ENCODE data around the gene MME.
A peak's percentile ranks its signal among the peaks of the same experiment; 100 is the strongest.

MME gene

DNA sequence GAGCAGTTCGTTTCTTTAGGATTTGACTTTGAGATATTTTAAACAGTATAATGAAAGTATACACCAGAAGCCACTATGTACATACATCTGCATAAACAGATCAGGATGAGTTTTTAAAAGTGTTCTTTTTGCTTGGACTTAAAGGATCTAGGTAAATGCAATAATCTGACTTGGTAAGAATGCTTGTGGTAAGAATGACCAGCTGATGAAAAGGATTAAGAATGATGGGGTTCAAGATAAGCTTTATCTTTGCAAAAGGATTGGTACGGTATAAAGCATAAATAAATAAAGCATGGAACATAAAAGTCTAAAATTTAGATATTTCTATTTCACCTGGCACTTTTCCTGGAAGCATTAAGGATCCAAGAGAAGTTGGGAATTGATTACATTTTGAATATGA, 9.8 kb upstream of the MME start:
- Histone ChIP-seq H3K4me1 (ENCODE audit: insufficient read depth, insufficient read length) (no peaks in the 10 kb centered on the region), H3K36me3 (ENCODE audit: insufficient read depth, insufficient read length, low read length) (no peaks in the 10 kb centered on the region), H3K27me3 (ENCODE audit: insufficient read depth, insufficient read length) (no peaks in the 10 kb centered on the region), H3K4me3 (ENCODE audit: insufficient read length, low read depth) (no peak overlapping the region), H3K9ac (ENCODE audit: insufficient read length, low read depth) (no peak overlapping the region), H3K9me3 (ENCODE audit: insufficient read depth, low read length) (peaks cover 4% of the 10 kb centered on the region; the same call in 1 of the 2 replicates)
- TF ChIP-seq YY1 (IDR thresholded peaks at IDR 0.05; ENCODE audit: insufficient read depth, insufficient read length) (no peak), SUZ12 (IDR thresholded peaks at IDR 0.05; ENCODE audit: extremely low read depth, insufficient read depth, insufficient read length) (no peak), ZNF274 (IDR thresholded peaks at IDR 0.05; ENCODE audit: low read depth, low read length) (no peak)
- no peak for DNase-seq (ENCODE audit: low read depth, low spot score)

DNA sequence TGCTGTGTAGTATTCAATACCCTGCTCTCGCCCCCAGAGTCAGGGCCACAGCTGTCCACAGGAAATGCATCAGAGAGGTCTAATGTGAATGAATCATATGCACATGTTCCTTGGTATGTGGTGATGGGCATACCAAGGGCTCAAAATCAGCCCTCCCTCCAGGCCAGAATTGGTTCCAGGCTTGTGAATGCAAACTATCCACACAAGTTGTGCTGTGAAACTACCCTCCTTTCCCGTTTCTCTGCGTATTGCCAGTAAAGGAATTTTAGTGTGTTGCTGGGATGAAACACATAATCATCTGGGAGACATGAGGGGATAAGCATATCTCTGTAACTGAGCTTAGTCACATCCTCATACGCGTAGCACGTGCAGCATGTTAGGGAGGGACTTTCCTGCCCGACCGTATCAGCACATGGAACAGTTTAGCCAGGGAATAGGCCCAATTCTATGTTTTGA, 9.2 kb upstream of the MME start:
- Histone ChIP-seq H3K4me1 (ENCODE audit: insufficient read depth, insufficient read length) (no peaks in the 10 kb centered on the region), H3K4me3 (ENCODE audit: insufficient read length, low read depth) (no peak overlapping the region)
- no peak for DNase-seq (ENCODE audit: low read depth, low spot score)

DNA sequence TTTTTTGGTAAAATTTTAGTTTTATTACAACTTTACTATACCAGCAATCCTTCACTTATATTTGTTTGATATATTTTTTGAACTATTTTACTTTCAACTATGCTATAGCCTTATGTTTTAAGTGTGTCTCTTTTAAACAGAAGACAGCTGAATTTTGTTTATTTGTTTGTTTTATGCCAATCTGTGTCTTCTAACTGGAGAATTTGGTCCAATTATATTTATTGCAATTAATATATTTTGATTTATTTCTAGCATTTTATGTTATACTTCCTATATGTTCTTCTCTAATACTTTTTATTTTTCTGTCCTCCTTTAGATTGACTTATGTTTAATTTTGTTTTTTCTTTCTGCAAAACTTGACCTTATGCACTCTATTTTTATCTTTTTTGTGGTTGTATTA, 4.9 kb upstream of the MME start:
- Histone ChIP-seq H3K4me3 (ENCODE audit: insufficient read length, low read depth) (no peak overlapping the region), H3K4me1 (ENCODE audit: insufficient read depth, insufficient read length) (no peaks in the 10 kb centered on the region), H3K36me3 (ENCODE audit: insufficient read depth, insufficient read length, low read length) (no peaks in the 10 kb centered on the region), H3K9ac (ENCODE audit: insufficient read length, low read depth) (no peak overlapping the region), H3K27me3 (ENCODE audit: insufficient read depth, insufficient read length) (peaks cover 10% of the 10 kb centered on the region), H3K9me3 (ENCODE audit: insufficient read depth, low read length) (peaks cover 5% of the 10 kb centered on the region; the same call in 1 of the 2 replicates)
- DNase-seq (ENCODE audit: low read depth, low spot score): no peak
- TF ChIP-seq YY1 (IDR thresholded peaks at IDR 0.05; ENCODE audit: insufficient read depth, insufficient read length) (no peak), ZNF274 (IDR thresholded peaks at IDR 0.05; ENCODE audit: low read depth, low read length) (no peak), SUZ12 (IDR thresholded peaks at IDR 0.05; ENCODE audit: extremely low read depth, insufficient read depth, insufficient read length) (no peak)

More for the DNA sequence above, 9.2 kb upstream of the MME start:
- peaks cover 5% of the 10 kb centered on the region; the same call in 1 of the 2 replicates for H3K9me3 ChIP-seq (ENCODE audit: insufficient read depth, low read length)
- no peak overlapping the region for H3K9ac ChIP-seq (ENCODE audit: insufficient read length, low read depth)
- no peak for TF ChIP-seq YY1 (IDR thresholded peaks at IDR 0.05; ENCODE audit: insufficient read depth, insufficient read length)
- no peak for TF ChIP-seq ZNF274 (IDR thresholded peaks at IDR 0.05; ENCODE audit: low read depth, low read length)
- TF ChIP-seq SUZ12 (IDR thresholded peaks at IDR 0.05; ENCODE audit: extremely low read depth, insufficient read depth, insufficient read length): no peak
- no peaks in the 10 kb centered on the region for H3K27me3 ChIP-seq (ENCODE audit: insufficient read depth, insufficient read length)
- no peaks in the 10 kb centered on the region for H3K36me3 ChIP-seq (ENCODE audit: insufficient read depth, insufficient read length, low read length)

DNA sequence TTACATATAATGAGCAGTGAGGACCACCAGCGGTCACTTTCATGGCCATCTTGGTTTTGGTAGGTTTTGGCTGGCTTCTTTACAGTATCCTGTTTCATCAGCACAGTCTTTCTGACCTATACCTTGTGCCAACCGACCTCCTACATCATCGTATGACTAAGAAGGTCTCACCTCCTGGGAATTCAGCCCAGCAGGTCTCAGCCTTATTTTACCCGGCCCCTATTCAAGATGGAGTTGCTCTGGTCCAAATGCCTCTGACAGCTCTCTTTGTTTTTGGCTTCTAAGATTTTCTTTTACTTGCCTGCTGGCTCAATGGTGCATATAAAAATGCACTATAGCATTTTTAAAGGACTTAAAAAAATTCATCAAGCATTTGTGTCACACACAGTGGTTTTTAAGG, 3.2 kb upstream of the MME start:
- no peaks in the 10 kb centered on the region for H3K36me3 ChIP-seq (ENCODE audit: insufficient read depth, insufficient read length, low read length)
- H3K9ac ChIP-seq (ENCODE audit: insufficient read length, low read depth): no peak overlapping the region
- no peak for TF ChIP-seq YY1 (IDR thresholded peaks at IDR 0.05; ENCODE audit: insufficient read depth, insufficient read length)
- TF ChIP-seq ZNF274 (IDR thresholded peaks at IDR 0.05; ENCODE audit: low read depth, low read length): no peak
- TF ChIP-seq SUZ12 (IDR thresholded peaks at IDR 0.05; ENCODE audit: extremely low read depth, insufficient read depth, insufficient read length): no peak
- peaks cover 5% of the 10 kb centered on the region; the same call in 1 of the 2 replicates for H3K9me3 ChIP-seq (ENCODE audit: insufficient read depth, low read length)
- no peak overlapping the region for H3K4me3 ChIP-seq (ENCODE audit: insufficient read length, low read depth)
- peaks cover 14% of the 10 kb centered on the region for H3K27me3 ChIP-seq (ENCODE audit: insufficient read depth, insufficient read length)
- DNase-seq (ENCODE audit: low read depth, low spot score): no peak
- no peaks in the 10 kb centered on the region for H3K4me1 ChIP-seq (ENCODE audit: insufficient read depth, insufficient read length)

DNA sequence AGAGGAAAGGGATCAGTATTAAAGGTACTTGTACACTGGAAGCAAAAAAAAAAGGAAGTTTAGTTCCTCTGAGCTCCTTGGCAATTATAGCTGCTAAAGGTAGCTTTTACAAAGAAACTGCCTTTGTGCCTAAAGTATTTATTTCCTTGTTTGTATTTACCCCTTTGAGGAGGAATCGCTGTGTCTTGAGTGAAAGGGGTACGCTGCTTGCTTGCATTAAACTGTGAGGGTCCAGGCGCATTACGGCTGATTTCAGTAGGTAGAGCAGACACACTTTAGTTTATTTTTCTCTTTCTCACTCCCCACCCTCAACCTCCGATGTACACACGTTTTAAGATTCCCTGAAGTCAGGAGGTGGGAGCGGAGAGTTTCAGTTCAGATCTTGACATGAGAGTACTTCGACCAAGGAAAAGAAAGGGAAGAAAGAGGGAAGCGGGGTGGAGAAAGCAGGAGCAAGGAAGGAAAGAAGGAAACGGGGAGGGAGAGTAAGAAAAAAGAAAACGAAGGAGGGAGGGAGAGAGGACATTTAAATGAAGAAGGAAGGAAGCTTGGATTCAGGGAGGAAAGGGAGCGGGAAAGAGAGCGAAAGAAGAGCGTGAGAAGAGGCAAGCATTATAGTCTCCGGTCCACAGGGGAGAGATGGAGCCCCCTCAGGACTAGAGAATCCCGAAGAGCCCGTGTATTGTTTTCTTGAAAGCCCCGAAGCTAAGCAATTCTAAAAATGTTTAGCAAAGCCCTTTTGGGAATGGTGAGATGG, 1.2 kb upstream of the MME start:
- Histone ChIP-seq H3K27me3 (ENCODE audit: insufficient read depth, insufficient read length) (peaks cover 14% of the 10 kb centered on the region), H3K9ac (ENCODE audit: insufficient read length, low read depth) (peak overlapping the region; percentile 75), H3K36me3 (ENCODE audit: insufficient read depth, insufficient read length, low read length) (no peaks in the 10 kb centered on the region), H3K9me3 (ENCODE audit: insufficient read depth, low read length) (peaks cover 5% of the 10 kb centered on the region; the same call in 1 of the 2 replicates), H3K4me3 (ENCODE audit: insufficient read length, low read depth) (peak overlapping the region; percentile 84), H3K4me1 (ENCODE audit: insufficient read depth, insufficient read length) (no peaks in the 10 kb centered on the region)
- TF ChIP-seq ZNF274 (IDR thresholded peaks at IDR 0.05; ENCODE audit: low read depth, low read length) (no peak), YY1 (IDR thresholded peaks at IDR 0.05; ENCODE audit: insufficient read depth, insufficient read length) (no peak), SUZ12 (IDR thresholded peaks at IDR 0.05; ENCODE audit: extremely low read depth, insufficient read depth, insufficient read length) (no peak)
- DNase-seq (ENCODE audit: low read depth, low spot score): no peak

DNA sequence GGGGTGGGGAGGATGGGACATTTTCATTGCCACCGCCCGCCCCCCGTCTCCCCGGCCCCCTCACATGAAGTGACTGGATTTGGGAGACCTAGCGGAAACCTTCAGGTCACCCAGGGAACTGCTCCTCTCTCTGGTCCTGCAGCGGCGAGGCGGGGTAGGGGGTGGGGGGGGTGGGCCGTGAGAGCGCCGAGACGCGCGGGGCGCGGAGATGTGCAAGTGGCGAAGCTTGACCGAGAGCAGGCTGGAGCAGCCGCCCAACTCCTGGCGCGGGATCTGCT, 712 bp upstream of the MME start:
- peak overlapping the region; percentile 84 for H3K4me3 ChIP-seq (ENCODE audit: insufficient read length, low read depth)
- no peak for TF ChIP-seq YY1 (IDR thresholded peaks at IDR 0.05; ENCODE audit: insufficient read depth, insufficient read length)
- no peak for TF ChIP-seq SUZ12 (IDR thresholded peaks at IDR 0.05; ENCODE audit: extremely low read depth, insufficient read depth, insufficient read length)
- TF ChIP-seq ZNF274 (IDR thresholded peaks at IDR 0.05; ENCODE audit: low read depth, low read length): no peak
- H3K9me3 ChIP-seq (ENCODE audit: insufficient read depth, low read length): peaks cover 5% of the 10 kb centered on the region; the same call in 1 of the 2 replicates
- DNase-seq (ENCODE audit: low read depth, low spot score): no peak
- H3K4me1 ChIP-seq (ENCODE audit: insufficient read depth, insufficient read length): no peaks in the 10 kb centered on the region
- peak overlapping the region; percentile 87 for H3K9ac ChIP-seq (ENCODE audit: insufficient read length, low read depth)
- H3K36me3 ChIP-seq (ENCODE audit: insufficient read depth, insufficient read length, low read length): no peaks in the 10 kb centered on the region
- H3K27me3 ChIP-seq (ENCODE audit: insufficient read depth, insufficient read length): peaks cover 14% of the 10 kb centered on the region

DNA sequence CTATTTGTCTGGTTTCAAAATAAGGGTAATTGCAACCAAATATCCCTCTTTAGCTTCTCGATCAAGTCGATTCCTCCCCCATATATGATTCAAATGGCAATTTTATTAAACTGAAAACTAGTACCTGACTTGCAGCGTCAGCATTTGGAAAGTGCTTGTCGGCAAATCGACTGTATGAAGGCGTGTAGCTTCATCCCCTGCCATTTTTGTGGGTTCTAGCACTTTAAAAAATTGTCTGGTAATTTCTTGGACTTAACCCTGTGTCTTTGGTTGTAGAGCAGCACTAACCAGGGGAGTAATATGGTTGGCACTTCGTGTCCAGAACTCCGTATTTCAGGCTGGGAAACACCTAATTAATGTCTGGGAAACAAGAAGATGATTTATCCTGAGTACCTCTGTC, 573 bp downstream of the MME start:
- Histone ChIP-seq H3K27me3 (ENCODE audit: insufficient read depth, insufficient read length) (peaks cover 14% of the 10 kb centered on the region), H3K4me3 (ENCODE audit: insufficient read length, low read depth) (peak overlapping the region; percentile 84), H3K36me3 (ENCODE audit: insufficient read depth, insufficient read length, low read length) (no peaks in the 10 kb centered on the region), H3K4me1 (ENCODE audit: insufficient read depth, insufficient read length) (no peaks in the 10 kb centered on the region), H3K9ac (ENCODE audit: insufficient read length, low read depth) (peak overlapping the region; percentile 87), H3K9me3 (ENCODE audit: insufficient read depth, low read length) (no peaks in the 10 kb centered on the region)
- no peak for DNase-seq (ENCODE audit: low read depth, low spot score)
- TF ChIP-seq ZNF274 (IDR thresholded peaks at IDR 0.05; ENCODE audit: low read depth, low read length): no peak
- TF ChIP-seq YY1 (IDR thresholded peaks at IDR 0.05; ENCODE audit: insufficient read depth, insufficient read length): no peak
- TF ChIP-seq SUZ12 (IDR thresholded peaks at IDR 0.05; ENCODE audit: extremely low read depth, insufficient read depth, insufficient read length): no peak

All from NT2/D1 (cell line).